GM23338 (cell line): ENCODE data around the gene TTLL3. TPM values are rescaled to one million over a fixed set of nuclear protein-coding genes. Genes with fewer than 3 reads are reported as not detected.

Experiments
- ATAC-seq: fragments of 200-7000 bp; cut with Tn5 transposase; 3 replicates; pipeline ENCODE4 v1.9.1; 2020
- DNase-seq: peaks from one replicate; pipeline ENCODE4 v3.0.0-alpha.2; 2015; ENCODE audit warnings: low spot score
- H2AFZ ChIP-seq: fragments of 200-600 bp; sonication (generic); 2 replicates; pipeline ENCODE4 v1.8.0; 2016; ENCODE audit warnings: antibody characterized with exemption, mild to moderate bottlenecking, moderate library complexity
- H3F3A ChIP-seq: fragments of 200-600 bp; sonication (generic); replicated peaks from 2 replicates; pipeline ENCODE4 v1.8.0; 2017; ENCODE audit warnings: antibody characterized with exemption, mixed run types, low read depth
- H3K27ac ChIP-seq: fragments of 200-600 bp; sonication (generic); 2 replicates; pipeline ENCODE4 v1.6.1; 2016; ENCODE audit warnings: low read depth
- H3K27me3 ChIP-seq: fragments of 200-600 bp; sonication (generic); 2 replicates; pipeline ENCODE4 v1.8.0; 2016; ENCODE audit warnings: mild to moderate bottlenecking, mixed run types, moderate library complexity; ENCODE audit not compliant: insufficient read depth
- H3K36me3 ChIP-seq: fragments of 200-600 bp; sonication (generic); 2 replicates; pipeline ENCODE4 v1.8.0; 2016; ENCODE audit warnings: mild to moderate bottlenecking; ENCODE audit not compliant: insufficient read depth
- H3K4me1 ChIP-seq: fragments of 200-600 bp; sonication (generic); 2 replicates; pipeline ENCODE4 v1.8.0; 2016; ENCODE audit warnings: mild to moderate bottlenecking, moderate library complexity; ENCODE audit not compliant: insufficient read depth
- H3K4me2 ChIP-seq: fragments of 200-600 bp; sonication (generic); 2 replicates; pipeline ENCODE4 v1.7.1; 2017; ENCODE audit warnings: mixed run types
- H3K4me3 ChIP-seq: fragments of 200-600 bp; sonication (generic); 2 replicates; pipeline ENCODE4 v1.6.1; 2016; ENCODE audit warnings: mixed run types
- H3K79me2 ChIP-seq: fragments of 200-600 bp; sonication (generic); replicated peaks from 2 replicates; pipeline ENCODE4 v1.8.0; 2017; ENCODE audit warnings: mild to moderate bottlenecking; ENCODE audit not compliant: insufficient read depth
- H3K9me2 ChIP-seq: fragments of 200-600 bp; sonication (generic); 2 replicates; pipeline ENCODE4 v1.8.0; 2017; ENCODE audit not compliant: insufficient read depth
- H4K20me1 ChIP-seq: fragments of 200-600 bp; sonication (generic); replicated peaks from 2 replicates; pipeline ENCODE4 v1.8.0; 2017; ENCODE audit warnings: mild to moderate bottlenecking; ENCODE audit not compliant: insufficient read depth
- H3K27ac Mint-ChIP-seq: 2 replicates; pipeline ENCODE4 v1.8.0; 2020; ENCODE audit warnings: inconsistent platforms, mild to moderate bottlenecking, moderate library complexity, mixed read lengths
- H3K27me3 Mint-ChIP-seq: 3 replicates; pipeline ENCODE4 v1.8.0; 2022; ENCODE audit warnings: low read depth, mild to moderate bottlenecking, moderate library complexity, mixed read lengths, inconsistent platforms; ENCODE audit not compliant: insufficient read depth, poor library complexity
- H3K36me3 Mint-ChIP-seq: 3 replicates; pipeline ENCODE4 v1.8.0; 2021; ENCODE audit warnings: low read depth, mild to moderate bottlenecking, inconsistent platforms, moderate library complexity, mixed read lengths
- H3K4me1 Mint-ChIP-seq: 3 replicates; pipeline ENCODE4 v1.8.0; 2020; ENCODE audit warnings: mild to moderate bottlenecking, inconsistent platforms, mixed read lengths
- H3K4me3 Mint-ChIP-seq: 3 replicates; pipeline ENCODE4 v1.8.0; 2021; ENCODE audit warnings: moderate library complexity, mild to moderate bottlenecking, inconsistent platforms, mixed read lengths
- H3K9me3 Mint-ChIP-seq: 3 replicates; pipeline ENCODE4 v1.8.0; 2020; ENCODE audit warnings: moderate library complexity, mild to moderate bottlenecking, inconsistent platforms, mixed read lengths
- CREB1 ChIP-seq: fragments of 250-450 bp; sonication (Bioruptor Pico); IDR thresholded peaks from 2 replicates; pipeline ENCODE4 v1.5.0; 2020; ENCODE audit warnings: low read depth, mild to moderate bottlenecking, moderate library complexity
- CTCF ChIP-seq, 2 experiments: fragments of 200-600 bp in 1 of 2; sonication (generic) in 1 of 2; conservative IDR thresholded peaks; 2 replicates each; pipeline versions ENCODE4 v1.5.1 to v1.6.1; 2016 to 2017; ENCODE audit warnings: antibody characterized with exemption in 2 of 2, low read depth in 2 of 2, mild to moderate bottlenecking in 2 of 2, moderate library complexity in 1 of 2
- EZH2 ChIP-seq: fragments of 200-600 bp; sonication (generic); IDR thresholded peaks from one replicate; pipeline ENCODE4 v1.8.0; 2017; ENCODE audit warnings: antibody characterized with exemption, mild to moderate bottlenecking, low read depth; ENCODE audit not compliant: unreplicated experiment
- EZH2phosphoT487 ChIP-seq: fragments of 200-600 bp; sonication (generic); IDR thresholded peaks from one replicate; pipeline ENCODE4 v1.8.1; 2018; ENCODE audit warnings: antibody characterized with exemption; ENCODE audit not compliant: unreplicated experiment
- JUNB ChIP-seq: IDR thresholded peaks from one replicate; pipeline ENCODE4 v1.6.1; 2016; ENCODE audit warnings: antibody characterized with exemption; ENCODE audit not compliant: unreplicated experiment
- NANOG ChIP-seq: IDR thresholded peaks from 2 replicates; pipeline ENCODE4 v1.6.1; 2016; ENCODE audit warnings: antibody characterized with exemption, borderline replicate concordance
- POLR2AphosphoS5 ChIP-seq: IDR thresholded peaks from 2 replicates; pipeline ENCODE4 v1.6.1; 2016; ENCODE audit warnings: antibody characterized with exemption, low read depth
- STAT1 ChIP-seq: IDR thresholded peaks from one replicate; pipeline ENCODE4 v1.6.1; 2016; ENCODE audit warnings: antibody characterized with exemption; ENCODE audit not compliant: unreplicated experiment
- ZNF114 ChIP-seq: fragments of 250-450 bp; sonication (Bioruptor Pico); IDR thresholded peaks from 2 replicates; pipeline ENCODE4 v1.5.0; 2020; ENCODE audit warnings: mild to moderate bottlenecking, moderate library complexity
- ZNF331 ChIP-seq: fragments of 250-450 bp; sonication (Bioruptor Pico); IDR thresholded peaks from 2 replicates; pipeline ENCODE4 v1.5.0; 2020; ENCODE audit warnings: low read depth, mild to moderate bottlenecking, moderate library complexity
- polyA plus RNA-seq: library from polyadenylated mRNA; unstranded; fragments of >200 nt; fragmentation: Nextera tagmentation; extraction: Ambion mirVana; gene quantifications from 2 replicates; pipeline ENCODE4 v1.2.1, GENCODE V29; 2016
- total RNA-seq: library from RNA; depleted of rRNA; stranded (reverse); fragments of >200 nt; shearing (Covaris generic); gene quantifications from 2 replicates; pipeline ENCODE4 v1.2.3, GENCODE V29; 2014
- TF ChIP-seq, protein P1 (sequence below): IDR thresholded peaks from 2 replicates; pipeline ENCODE4 v1.6.1; 2016; ENCODE audit warnings: antibody characterized with exemption
- TF ChIP-seq, protein P2 (sequence below): IDR thresholded peaks from one replicate; pipeline ENCODE4 v1.6.1; 2018; ENCODE audit warnings: antibody characterized with exemption; ENCODE audit not compliant: unreplicated experiment

TTLL3 gene
- total and polyA plus RNA-seq, 2 experiments from 2014 or later = 3.7 to 5.3 TPM

DNA sequence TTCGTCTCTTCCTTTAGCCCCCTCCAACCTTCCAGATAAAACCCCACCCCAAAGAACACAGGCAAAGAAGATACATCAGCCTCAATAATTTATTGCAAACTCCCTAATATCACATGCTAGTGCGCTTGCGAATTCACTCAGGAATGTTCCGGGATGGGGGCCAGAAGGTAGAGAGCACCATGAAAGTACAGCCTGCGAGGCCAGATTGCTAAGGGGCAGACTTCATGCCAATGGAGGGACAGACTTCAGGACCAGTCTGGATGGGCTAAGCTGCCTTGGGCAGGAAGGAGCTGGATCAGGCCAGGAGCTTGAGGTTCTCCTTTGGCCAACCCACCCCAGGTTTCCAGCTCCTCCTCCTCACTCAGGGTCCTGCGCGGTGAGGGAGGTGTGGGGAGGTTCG, 56.6 kb downstream of the TTLL3 start (continued):
- TF ChIP-seq CTCF (conservative IDR thresholded peaks at IDR 0.05; ENCODE audit: low read depth in 2 of 2) = no peak

DNA sequence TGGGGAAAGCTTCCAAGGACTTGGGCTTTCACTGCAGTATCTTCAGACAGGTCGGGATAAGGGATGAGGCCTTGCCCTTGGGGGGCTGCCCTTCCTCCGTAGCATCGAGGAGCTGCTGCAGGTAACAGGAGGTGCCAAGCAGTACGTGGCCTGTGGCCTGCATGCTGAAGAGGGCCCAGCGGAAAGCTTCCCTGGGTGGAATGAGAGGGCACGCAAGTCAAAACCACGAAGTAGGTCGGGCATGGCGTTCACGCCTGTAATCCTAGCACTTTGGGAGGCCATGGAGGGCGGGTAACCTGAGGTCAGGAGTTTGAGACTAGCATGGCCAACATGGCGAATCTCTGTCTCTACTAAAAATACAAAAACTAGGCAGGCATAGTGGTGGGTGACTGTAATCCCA, 57.0 kb downstream of the TTLL3 start:
- no peak for ATAC-seq
- no peak overlapping the region for H3K27ac Mint-ChIP-seq
- no peaks in the 10 kb centered on the region for H3K9me2 ChIP-seq
- TF ChIP-seq CTCF (conservative IDR thresholded peaks at IDR 0.05; ENCODE audit: low read depth in 2 of 2) (no peak), EZH2phosphoT487 (no peak), POLR2AphosphoS5 (no peak), ZNF331 (no peak), NANOG (no peak), STAT1 (no peak), EZH2 (no peak), JUNB (no peak), ZNF114 (CRISPR knock-in tag) (no peak), CREB1 (no peak)
- TF ChIP-seq, protein P1, sequence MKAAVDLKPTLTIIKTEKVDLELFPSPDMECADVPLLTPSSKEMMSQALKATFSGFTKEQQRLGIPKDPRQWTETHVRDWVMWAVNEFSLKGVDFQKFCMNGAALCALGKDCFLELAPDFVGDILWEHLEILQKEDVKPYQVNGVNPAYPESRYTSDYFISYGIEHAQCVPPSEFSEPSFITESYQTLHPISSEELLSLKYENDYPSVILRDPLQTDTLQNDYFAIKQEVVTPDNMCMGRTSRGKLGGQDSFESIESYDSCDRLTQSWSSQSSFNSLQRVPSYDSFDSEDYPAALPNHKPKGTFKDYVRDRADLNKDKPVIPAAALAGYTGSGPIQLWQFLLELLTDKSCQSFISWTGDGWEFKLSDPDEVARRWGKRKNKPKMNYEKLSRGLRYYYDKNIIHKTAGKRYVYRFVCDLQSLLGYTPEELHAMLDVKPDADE = no peak
- TF ChIP-seq, protein P2, sequence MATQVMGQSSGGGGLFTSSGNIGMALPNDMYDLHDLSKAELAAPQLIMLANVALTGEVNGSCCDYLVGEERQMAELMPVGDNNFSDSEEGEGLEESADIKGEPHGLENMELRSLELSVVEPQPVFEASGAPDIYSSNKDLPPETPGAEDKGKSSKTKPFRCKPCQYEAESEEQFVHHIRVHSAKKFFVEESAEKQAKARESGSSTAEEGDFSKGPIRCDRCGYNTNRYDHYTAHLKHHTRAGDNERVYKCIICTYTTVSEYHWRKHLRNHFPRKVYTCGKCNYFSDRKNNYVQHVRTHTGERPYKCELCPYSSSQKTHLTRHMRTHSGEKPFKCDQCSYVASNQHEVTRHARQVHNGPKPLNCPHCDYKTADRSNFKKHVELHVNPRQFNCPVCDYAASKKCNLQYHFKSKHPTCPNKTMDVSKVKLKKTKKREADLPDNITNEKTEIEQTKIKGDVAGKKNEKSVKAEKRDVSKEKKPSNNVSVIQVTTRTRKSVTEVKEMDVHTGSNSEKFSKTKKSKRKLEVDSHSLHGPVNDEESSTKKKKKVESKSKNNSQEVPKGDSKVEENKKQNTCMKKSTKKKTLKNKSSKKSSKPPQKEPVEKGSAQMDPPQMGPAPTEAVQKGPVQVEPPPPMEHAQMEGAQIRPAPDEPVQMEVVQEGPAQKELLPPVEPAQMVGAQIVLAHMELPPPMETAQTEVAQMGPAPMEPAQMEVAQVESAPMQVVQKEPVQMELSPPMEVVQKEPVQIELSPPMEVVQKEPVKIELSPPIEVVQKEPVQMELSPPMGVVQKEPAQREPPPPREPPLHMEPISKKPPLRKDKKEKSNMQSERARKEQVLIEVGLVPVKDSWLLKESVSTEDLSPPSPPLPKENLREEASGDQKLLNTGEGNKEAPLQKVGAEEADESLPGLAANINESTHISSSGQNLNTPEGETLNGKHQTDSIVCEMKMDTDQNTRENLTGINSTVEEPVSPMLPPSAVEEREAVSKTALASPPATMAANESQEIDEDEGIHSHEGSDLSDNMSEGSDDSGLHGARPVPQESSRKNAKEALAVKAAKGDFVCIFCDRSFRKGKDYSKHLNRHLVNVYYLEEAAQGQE = no peak

More for the DNA sequence above, 57.0 kb downstream of the TTLL3 start:
- no peaks in the 10 kb centered on the region for H4K20me1 ChIP-seq
- no peak overlapping the region for H3K4me3 ChIP-seq
- H2AFZ ChIP-seq = peak overlapping the region; percentile 32; the same call in 1 of the 2 replicates
- no peaks in the 10 kb centered on the region for H3K36me3 ChIP-seq
- H3K4me1 ChIP-seq = no peaks in the 10 kb centered on the region; the same call in 1 of the 2 replicates
- no peak overlapping the region for H3K4me2 ChIP-seq
- no peaks in the 10 kb centered on the region for H3F3A ChIP-seq
- Mint-ChIP-seq H3K4me3 (no peak overlapping the region), H3K36me3 (no peaks in the 10 kb centered on the region), H3K27me3 (peaks cover 15% of the 10 kb centered on the region), H3K4me1 (peaks cover under 1% of the 10 kb centered on the region; the same call in 2 of the 3 replicates), H3K9me3 (no peaks in the 10 kb centered on the region)
- DNase-seq = no peak
- no peak overlapping the region for H3K27ac ChIP-seq
- H3K27me3 ChIP-seq = no peaks in the 10 kb centered on the region
- no peaks in the 10 kb centered on the region for H3K79me2 ChIP-seq
